SW 1271 (cell line): ENCODE measurements around the gene ANKAR.
"Not testable (repeated sequence)": the region's sequence is repeated elsewhere in the genome, so short reads cannot be mapped to it uniquely, and the experiment has no call there.

ENCODE experiments used
- DNase-seq, 2 experiments: peaks; one replicate each; lab custom pipeline; 2025; lab: John Stamatoyannopoulos, UW

The ANKAR gene

DNA sequence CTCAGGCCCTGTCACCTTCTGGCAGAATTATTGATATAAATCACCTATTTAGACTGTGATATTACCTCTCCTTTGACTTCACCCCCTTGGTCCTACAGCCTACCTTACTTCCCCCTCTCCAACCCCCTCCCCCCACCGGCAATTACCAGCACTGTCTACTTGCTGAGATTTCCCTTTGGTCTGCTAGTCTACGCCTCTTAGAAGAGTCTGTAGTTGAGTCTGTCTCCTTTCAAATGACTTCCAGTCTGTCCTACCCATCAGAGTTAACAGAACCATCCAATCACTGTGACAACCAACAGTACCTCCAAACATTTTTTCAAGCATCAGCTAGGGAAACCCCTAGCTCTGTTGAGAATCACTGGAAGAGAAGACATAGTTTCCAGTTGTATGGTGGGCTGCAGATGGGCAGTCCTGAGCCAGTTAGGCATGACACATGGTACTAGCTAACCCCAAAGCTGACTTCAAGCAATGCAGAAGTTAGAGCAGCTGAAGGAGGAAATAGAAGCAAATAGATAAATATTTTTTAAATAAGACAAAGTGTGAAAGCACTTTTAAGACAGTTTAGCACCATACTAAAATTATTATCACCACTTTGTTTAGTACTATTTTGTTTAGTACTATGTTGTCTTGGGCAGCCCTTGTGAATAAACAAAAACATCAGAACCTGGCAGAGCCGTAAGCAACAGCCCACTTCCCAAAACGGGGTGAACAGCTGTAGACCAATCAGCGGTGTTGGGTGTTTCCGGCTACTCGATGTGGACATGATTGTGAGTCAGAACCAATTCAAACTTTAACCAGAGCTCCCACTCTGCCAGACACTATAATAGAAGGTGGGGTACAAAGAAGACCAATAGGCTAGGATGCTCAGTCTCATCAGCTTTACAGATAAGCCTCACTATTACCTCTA lies 15.9 kb upstream of the ANKAR start:
- DNase-seq: no peak

DNA sequence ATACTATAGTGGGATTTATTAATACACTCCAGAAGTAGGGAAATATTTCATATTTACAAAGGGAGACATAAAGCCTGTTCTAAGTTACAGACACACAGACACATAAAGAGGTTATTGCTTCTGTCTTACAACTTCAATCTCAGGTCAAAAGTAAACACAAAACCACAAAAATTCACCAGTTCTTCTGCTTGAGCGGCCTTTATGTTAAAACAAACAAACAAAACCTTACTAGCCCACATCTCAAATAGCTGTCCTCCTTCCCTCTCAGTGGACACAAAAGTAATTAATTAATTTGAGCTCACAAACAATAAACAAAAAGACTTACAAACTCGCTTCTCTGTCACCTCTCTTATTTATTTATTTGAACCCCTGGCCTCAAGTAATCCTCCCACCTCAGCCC lies 14.7 kb upstream of the ANKAR start:
- DNase-seq: no peak

DNA sequence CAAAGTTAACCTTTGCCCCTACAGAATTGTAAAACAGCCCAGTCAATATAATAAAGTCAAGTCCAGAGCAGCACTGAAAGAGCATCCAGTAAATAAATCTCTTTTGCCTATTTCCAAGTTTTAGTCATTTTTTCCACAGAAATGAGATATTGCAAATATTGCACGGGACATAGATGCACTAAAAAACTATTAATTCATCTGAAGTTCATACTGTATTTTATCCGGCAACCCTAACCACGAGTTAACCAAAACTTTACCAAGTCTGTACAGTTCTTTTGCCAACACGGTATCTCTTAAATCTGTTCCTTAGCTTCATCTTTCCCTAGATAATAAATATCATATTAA lies 13.7 kb upstream of the ANKAR start:
- DNase-seq: no peak

DNA sequence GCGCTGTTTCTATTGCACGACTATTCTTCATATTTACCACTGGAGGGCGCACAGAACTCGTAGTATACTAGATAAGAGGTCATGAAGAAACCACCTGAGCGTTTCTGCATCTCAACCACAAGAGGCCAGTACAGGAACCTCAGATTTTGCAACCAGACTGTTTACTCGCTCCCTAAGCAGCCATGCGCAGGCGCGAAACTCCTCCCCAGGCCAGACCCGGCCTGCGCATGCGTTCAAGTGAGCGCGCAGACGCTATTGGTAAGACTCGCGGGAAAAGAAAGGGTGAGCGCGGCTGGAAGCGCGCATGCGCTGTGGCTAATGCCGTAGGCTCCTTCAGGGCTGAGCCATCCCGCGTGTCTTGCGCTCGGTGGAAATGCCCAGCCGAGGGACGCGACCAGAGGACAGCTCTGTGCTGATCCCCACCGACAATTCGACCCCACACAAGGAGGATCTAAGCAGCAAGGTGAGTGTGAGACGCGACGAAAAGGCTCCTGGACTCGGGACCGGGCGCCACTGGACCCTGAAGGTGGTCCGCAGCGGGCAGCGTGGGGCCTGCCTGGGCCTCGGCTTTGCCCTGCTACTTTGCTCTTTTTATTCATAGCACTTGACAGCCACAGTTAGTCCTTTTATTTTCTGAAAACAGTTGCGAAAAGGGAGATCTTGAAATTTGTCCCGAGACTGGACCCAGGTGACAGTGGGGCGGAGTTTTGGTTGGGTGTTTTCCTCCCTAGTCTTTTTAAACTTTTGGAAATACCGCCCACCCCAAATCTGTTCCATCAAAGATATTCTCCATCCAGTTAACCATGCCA lies 13.1 kb upstream of the ANKAR start, which contains the start of gene ASNSD1:
TSS of gene ASNSD1 (plus strand) at position 312 of the 809 bp plus-strand sequence. CDS start 4,674 bp downstream, outside the sequence.
- DNase-seq: peak; percentile 98 to 100

DNA sequence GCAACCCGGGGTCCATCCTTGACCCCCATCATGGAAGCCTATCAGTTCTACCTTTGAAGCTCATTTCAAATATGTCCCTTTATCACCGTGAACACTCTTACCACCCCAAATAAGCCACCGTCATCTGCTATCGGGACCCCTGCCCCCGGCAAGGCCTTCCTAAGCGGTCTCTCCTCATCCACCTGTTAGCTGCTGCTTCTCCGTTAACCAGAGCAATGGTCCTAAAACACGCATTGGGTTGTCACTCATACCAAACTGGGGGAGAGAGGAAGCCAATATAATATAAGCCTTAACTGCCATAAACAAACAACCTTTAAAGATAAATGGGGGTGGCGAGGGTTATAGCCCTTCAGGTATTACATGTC lies 12.5 kb upstream of the ANKAR start:
- DNase-seq: no peak

DNA sequence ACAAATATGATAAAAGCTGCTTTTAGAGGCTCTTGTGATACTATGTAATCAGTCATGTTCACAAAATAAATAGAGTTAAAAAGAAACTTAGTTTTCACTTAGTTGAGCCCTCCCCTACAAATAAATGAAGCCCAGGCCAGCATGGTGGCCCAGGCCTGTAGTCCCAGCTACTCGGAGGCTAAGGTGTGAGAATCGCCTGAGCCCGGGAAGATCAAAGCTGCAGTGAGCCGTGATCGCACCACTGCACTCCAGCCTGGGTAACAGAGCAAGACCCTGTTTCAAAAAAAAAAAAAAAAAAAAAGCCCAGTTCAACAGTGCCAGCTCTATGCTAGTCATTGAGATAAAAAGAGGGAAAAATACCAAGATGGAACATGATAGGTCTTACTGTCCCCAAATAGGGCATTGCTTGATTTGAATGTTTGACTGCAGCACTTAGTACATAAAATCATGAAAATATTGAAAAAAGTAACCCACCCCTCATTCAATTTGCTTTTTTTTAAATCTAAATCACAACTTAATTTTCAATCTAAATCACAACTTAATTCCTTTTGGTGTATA lies 11.7 kb upstream of the ANKAR start:
- no peak for DNase-seq

DNA sequence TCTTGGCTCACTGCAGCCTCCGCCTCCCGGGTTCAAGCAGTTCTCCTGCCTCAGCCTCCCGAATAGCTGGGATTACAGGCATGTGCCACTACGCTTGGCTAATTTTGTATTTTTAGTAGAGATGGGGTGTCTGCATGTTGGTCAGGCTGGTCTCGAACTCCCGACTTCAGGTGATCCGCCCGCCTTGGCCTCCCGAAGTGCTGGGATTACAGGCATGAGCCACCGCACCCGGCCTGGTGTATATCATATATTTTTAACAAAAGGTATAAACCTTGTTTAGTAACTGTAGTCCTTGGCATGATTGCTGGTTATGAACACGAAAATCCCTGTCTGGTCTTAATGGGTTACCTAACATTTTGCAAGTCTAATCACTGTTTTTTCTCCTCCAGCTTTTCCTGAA lies 11.2 kb upstream of the ANKAR start:
- DNase-seq: not testable (repeated sequence)

DNA sequence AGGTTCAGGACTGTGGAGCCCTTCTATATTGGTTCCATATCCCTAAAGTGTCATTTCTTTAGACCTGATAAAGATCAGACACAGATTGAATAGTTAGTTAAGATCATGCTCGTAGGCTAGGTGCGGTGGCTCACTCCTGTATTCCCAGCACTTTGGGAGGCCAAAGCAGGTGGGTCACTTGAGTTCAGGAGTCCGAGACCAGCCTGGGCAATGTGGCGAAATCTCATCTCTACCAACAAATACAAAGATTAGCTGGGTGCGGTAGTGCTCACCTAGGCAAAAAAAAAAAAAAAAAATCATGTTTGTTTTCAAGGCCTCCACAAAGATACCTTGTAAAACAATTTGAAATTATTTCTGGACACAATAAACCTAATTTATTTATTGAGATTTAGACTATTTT lies 4.6 kb upstream of the ANKAR start:
- no peak for DNase-seq

DNA sequence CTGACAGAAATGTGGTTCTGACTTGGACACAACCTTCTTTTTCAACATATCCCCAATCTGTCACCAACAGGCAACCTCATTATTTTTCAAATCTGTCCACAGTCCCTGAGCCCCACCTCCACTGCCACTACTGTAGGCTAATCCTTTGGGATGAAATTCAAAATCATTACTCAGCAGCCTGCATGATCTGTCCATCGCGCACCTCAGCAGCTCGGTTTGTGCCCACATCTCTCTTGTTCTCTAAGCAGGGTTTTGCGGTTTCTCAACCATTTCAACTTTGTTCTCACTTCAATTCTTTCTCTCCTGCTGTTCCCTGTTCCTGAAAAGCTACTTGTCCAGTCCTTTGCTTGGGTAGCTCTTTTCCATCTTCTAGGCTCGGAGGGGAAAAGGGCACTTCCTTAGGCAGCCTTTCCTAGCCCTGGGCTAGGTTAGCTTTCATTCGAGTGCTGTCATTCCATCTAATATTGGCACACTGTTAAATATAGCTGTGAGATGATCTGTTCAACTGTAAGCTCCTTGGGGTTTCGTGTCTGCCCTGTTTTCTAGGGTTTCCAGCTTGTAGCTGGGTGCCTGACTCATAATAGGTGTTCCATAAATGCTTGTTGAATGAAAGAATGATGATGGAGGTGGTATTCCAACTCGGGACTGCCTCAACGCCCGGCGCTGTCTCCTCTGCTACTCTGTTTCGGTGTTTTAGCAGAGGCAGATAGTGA lies 653 bp upstream of the ANKAR start:
- no peak for DNase-seq

DNA sequence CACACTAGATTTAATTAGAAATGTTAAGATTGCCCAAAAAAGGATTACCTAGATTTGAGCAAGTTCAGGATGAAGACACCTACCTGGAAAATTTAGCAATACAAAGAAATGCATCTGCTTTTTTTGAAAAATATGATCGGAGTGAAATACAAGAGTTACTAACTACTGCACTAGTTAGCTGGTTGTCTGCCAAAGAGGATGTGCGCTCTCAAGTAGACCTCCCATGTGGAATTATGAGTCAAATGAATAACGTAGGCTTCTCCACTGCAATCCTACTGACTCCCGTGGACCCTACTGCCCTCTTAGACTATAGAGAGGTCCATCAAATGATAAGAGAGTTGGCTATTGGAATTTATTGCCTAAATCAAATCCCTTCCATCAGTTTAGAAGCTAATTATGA lies 2.0 kb downstream of the ANKAR start:
- DNase-seq: no peak

DNA sequence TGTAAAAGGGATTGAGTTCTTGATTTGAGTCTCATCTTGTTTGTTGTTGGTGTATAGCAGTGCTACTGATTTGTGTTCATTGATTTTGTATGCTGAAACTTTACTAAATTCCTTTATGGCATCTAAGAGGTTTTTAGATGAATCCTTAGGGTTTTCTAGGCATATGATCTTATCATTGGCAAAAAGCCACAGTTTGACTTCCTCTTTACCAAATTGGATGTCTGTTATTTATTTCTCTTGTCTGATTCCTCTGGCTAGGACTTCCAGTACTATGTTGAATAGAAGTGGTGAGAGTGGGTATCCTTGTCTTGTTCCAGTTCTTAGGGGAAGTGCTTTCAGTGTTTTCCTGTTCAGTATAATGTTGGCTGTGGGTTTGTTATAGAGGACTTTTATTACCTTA lies 4.8 kb downstream of the ANKAR start:
- no peak for DNase-seq

DNA sequence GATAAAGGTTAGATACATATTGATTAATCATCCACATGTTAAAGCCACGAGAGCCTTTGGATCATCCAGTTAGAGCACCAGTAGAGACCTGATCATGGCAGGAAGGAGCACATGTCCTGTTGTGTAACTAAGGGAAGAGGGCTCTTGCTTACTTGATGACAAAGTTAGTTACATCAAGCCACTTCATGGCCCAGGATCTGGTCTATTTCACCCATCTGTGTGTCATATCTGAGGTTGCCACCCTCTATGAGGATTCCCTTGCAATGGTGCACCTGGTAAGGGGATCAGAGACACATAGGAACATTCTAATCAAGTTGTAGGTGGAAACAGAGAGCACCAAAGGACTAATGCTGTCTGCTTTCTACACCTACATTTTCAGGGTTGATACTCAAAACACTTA lies 6.7 kb downstream of the ANKAR start:
- no peak for DNase-seq

DNA sequence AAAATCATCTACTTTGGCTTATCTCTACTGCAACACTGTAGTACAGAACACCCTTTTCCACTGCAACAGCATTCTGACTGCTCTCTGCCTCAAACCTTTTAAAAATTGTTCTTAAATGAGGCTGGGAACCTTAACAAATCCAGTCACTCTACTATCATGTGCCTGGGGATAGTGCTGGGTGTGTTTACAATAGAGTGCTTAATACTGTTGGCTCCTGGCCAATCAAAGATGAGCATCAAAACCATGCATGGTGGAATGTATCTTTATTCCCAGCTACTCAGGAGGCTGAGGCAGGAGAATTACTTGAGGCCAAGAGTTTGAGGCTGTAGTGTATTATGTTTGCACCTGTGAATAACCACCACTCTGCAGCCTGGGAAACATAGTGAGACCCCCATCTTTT lies 7.4 kb downstream of the ANKAR start:
- no peak for DNase-seq

DNA sequence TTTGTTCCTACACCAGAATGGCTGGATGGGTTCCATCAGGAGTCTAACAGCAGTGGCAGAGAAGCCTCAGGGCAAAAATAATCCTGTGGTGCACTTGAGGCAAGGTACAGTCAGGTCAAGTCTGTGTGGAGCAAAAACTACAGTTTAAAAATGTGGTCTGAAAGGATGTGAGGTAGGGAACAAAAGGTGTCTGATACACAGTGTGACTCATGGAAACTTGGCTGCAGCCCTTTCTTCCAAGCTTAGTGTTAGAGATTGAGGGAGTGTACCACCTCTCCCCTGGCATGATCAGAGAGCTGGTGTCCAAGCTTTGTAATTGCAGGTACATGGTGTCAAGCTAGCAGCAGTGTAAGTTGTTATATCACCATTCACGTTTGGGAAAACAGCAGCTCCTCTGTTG lies 8.9 kb downstream of the ANKAR start:
- no peak for DNase-seq

DNA sequence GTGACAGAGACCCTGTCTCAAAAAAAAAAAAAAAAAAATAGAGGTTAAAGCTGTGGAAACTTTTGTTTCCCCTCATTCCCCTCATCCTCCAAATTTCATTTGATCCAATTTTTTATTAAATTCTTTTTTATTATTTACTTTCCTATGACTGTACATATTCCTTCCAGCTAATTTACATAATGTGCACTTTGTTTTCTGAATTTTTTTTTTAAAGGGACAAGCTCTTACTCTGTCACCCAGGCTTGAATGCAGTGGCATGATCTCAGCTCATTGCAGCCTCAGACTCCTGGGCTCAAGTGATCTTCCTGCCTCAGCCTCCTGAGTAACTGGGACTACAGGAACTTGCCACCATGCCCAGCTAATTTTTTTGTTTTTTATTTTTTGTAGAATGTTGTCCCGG lies 10.3 kb downstream of the ANKAR start:
- no peak for DNase-seq

DNA sequence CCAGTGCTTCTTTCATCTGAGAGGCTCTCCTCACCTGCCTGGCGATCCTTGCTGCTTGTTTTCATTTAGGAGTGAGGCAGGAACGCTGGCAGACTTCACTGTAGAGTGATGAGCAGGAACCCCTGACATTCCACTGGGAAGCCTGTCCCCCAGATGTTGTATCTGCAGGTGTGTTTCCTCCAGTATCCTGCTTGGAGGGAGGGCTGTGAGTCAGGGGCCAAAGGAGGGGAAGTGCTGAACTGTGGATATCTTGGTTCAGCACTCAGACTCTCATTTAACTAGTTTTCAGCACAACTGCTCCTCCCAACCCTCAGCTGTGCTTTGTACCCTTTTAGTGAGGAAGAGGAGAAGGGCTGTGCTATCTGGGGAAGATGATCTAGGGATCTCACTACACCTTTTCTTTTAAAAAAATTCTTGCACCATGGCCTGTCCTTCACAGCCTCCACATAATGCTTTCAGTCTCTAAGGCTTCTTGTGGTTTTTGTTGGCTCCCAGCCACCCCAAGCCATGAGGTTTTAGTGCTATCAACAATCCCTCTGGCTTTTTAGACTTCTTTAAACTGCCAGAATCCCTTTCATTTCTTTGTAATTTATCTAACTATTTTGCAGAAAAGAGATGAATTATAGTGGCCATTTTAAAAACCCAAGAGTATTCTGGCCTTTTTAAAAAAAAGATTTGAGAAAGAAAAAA lies 11.2 kb downstream of the ANKAR start:
- no peak for DNase-seq

DNA sequence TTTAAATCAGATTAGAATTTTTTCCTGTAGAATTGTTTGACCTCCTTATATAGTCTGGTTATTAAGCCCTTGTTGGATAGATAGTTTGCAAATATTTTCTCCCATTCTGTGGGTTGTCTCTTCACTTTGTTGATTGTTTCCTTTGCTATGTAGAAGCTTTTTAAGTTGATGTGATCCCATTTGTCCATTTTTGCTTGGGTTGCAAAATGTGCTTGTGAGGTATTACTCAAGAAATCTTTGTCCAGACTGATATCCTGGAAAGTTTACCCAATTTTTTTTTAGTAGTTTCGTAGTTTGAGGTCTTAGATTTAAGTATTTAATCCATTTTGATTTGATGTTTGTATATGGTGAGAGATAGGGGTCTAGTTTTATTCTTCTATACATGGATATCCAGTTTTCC lies 13.3 kb downstream of the ANKAR start:
- DNase-seq: not testable (repeated sequence)

DNA sequence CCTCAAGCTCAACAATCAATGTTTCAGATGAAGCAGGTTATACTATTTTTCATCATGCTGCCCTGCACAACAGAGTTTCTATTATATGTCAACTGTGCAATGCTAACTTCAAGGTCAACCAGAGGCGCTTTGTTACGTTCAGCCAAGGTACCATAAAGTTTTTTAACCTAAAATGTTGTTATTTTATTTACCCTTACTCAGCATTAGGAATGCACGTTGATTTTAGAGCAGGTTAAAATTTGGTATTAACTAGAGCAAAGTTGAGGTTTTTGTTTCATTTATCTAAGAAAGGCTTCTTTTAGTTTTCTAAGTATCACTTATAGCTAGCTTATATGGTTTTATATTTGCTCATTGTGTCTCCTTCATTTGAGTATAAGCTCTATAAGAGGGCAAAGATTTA lies 21.8 kb downstream of the ANKAR start:
- no peak for DNase-seq

DNA sequence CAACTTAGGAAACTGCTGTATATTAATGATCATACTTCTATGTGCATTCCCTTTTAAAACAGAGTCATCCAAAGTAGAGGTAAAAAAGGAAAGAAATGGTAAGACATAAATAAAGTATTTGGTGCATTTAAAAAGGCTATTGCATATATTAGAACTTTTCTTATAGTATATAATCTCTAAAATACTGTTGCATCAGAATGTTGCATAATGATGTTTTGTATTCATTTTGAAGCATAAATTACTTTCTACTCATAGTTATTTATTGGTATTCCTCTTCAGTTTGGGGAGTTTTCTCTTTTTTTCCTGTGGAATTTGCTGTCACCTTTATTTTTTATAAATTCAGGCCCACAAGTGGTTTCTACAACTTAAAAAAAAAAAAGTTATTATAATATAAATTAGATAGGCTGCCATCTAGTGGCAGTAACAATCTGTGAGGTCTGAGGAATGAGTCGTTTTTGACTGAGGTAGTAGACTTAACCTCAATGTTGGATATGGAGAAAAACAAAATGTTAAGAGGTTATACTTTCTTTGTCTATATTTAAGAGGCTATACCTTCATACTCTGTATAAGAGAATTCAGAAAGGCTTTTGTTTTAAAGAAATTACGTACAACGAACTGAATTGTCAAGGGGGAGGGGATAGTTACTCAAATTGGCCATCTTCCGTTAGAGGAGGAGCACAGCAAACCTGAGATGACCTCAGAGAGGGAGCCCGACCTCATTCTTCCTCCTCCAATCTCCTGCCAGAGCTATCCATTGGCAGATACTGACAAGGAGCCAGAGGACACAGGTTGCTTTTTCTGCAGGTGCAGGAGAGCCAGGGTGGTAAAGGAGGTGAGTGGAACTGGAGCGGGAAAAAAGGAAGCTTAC lies 23.8 kb downstream of the ANKAR start:
- peak in 1 of 2 experiments; percentile 53 for DNase-seq

DNA sequence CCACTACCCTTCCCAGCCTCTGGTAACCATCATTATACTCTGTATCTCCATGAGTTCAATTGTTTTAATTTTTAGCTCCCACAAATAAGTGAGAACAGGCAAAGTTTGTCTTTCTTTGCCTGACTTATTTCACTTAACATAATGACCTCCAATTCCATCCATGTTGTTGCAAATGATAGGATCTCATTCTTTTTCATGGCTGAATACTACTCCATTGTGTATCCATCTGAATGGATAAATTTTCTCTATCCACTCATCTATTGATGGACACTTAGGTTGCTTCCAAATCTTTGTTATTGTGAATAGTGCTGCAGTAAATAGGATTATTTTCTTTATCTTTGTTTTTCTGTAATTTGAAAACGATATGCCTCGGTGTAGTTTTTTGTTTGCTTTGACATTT lies 26.2 kb downstream of the ANKAR start:
- DNase-seq: no peak

DNA sequence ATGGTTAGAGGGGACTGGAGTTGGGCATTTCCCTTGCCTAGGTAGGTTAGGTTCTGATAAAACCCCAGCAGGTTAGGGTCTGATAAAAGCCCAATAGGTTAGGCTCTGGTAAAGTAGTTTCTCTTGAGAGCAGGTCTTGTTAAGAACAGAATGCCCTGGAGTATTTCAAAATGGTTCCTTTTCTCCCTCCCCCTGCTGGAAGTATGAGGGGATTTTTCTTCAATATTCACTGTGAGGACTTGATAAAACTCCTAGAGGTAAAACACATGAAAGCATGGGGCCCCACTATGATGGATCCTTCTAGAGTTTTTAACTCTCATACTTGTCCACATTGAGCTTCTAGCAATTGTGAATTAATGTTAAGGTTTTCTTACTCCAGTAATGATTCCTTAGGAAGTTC lies 27.6 kb downstream of the ANKAR start:
- peak in 1 of 2 experiments; percentile 5 for DNase-seq
